GM18909 (cell line): ENCODE results near the gene CYP26B1.

Experiments
- ATAC-seq: cut with Tn5 transposase; IDR thresholded peaks from one replicate; pipeline ENCODE4 v1.9.1; 2021; ENCODE audit warnings: mild to moderate bottlenecking; ENCODE audit not compliant: unreplicated experiment, poor library complexity

Gene CYP26B1

DNA sequence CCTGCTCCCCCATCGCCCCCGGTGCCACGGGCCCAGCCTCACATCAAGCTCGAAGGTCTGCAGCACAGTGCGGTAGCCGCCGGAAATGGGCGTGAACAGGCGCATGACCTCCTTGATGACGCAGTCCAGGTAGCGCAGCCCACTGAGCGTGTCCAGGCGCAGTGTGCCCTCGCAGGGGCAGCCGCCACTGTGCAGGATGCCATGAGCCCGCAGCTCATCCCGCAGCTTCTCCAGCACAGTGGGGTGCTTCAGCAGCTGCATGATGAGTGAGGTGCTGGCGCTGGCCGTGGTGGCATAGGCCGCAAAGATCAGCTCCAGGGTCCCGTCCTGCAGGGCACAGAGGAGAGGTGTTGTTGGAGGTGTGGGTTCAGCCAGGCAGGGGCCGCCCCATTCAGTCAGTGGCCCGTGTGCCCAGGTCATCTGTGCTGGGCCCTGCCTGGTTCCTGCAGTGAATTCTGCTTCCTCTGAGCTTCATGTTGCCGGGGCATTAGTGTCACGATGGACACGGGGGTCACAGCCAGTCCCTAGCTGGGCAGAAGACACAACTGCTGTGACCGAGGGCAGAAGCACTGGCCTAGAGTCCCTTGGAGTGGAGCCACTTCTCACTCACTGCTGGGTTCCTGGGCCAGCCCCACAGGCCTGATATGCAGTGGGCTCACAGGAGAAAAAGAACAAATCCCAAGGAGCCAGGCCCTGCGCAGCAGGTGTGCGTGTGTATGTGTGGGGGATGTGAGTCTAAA is 14.5 kb downstream of the CYP26B1 start:
- no peak for ATAC-seq

DNA sequence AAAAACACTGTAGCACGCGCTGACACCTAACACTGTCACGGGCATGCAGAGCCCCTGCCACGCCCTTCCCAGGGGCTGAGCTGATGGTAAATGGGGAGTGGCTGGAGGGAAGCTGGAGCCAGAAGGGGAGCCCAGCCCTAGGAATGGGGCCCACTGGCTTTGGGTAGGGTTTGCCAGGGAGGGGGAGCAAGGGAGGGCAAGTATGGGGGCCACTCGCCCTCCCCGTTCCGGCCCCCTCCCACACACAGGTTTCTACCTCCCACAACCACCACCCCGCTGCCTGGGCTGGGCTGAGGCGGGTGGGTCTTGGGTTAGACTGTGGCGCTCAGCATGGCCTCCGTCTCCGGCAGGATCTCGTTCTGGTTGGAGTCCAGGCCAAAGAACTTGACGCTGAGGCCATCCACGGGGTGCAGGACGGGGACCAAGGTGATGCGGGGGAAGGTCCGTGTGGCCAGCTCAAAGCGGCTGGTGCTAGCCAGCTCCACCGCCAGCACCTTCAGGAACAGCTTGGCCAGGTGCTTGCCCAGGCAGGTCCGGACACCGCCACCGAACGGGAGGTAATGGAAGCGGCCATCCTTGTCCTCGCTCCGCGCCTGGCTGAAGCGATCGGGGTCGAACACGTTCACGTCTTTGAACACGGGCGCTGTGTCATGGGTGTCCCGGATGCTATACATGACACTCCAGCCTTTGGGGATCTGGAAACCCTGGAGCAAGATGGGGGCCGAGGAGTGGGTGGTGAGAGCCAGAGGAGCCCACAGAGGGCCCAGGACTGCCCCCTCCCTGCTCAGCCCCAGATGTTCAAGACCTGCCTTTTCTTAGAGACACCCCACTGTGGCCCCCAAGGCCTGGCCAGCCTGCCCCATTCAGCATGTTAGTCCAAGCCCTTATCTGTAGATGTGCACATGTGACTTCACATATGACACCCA is 15.5 kb downstream of the CYP26B1 start:
- no peak for ATAC-seq

DNA sequence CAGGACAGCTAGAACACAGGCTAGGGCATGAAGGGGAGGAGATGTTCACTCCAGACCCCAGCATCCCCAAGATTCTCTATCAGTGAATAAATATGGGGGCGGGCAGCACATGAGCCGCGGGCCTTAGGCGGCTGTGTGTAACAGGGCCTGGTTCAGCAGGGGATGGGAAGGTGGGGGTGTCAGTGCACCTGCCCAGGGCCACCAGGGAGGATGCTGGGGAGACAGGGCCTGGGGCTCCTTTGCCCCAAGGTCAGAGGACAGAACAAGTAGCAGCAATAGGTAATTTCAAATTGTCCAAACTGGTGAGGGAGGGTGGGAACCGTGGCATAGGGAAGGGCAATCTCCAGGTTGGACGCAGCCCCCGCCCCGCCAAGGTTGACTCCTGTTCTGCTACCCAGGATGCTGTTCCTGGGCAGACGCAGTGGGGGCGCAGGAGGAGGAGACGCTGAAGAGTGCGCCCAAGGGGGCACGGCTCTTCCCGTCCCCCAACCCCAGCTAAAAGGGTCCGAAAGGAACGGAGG is 16.2 kb downstream of the CYP26B1 start:
- no peak for ATAC-seq

- no peak for ATAC-seq
Measured at GRCh38 chr2:72130659-72131360, 16.9 kb downstream of the CYP26B1 start.

- ATAC-seq, result no peak
Measured at GRCh38 chr2:72129681-72130340, 17.9 kb downstream of the CYP26B1 start.

GRCh38 chr2:72128843-72129227 is 18.8 kb downstream of the CYP26B1 start:
- ATAC-seq, result no peak

GRCh38 chr2:72128059-72128842 is 19.4 kb downstream of the CYP26B1 start:
- no peak for ATAC-seq

GRCh38 chr2:72127401-72128058 is 20.1 kb downstream of the CYP26B1 start:
- ATAC-seq, result no peak

DNA sequence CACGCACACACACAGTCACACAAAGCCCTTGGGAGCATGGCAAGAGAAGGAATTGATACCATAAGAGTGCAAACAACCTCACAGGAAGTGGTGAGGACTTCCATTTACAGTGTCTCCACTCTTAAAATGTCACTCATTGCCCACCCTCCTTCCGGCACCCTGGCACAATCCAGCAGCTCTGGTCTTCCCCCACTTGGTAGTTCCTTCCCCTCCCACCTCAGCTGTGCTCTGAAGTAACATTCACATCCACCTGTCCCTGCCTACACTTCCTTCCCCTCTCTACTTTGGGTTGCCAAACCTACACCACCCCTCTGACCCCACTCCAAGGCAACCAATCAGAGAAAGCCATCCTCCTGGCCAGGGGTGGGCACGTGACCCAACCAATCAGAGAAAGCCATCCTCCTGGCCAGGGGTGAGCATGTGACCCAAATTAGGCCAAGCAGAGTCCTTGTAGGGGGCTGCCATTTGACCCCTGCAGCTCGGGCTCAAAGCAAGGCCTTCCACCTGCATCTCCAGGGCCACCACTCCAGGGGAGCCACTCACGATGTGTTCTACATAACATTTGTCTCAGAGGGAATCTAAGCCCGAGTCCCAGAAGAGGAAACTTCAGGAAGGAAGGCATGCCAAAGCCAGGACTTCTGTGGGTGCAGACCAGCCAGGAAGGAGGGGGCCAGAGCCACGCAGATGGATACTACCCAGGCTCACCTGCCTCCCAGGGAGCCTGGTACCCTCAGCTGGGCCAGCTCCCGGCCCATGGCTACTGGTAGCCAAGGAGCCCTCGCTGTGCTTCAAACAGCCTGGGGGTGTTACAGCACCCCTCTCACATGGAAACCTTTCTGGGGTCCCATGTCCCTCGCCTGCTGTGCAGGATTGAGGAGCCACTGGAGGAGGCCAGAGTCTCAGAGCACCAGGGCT is 21.2 kb downstream of the CYP26B1 start:
- no peak for ATAC-seq

- no peak for ATAC-seq
Measured at GRCh38 chr2:72124376-72124775, 23.3 kb downstream of the CYP26B1 start.

DNA sequence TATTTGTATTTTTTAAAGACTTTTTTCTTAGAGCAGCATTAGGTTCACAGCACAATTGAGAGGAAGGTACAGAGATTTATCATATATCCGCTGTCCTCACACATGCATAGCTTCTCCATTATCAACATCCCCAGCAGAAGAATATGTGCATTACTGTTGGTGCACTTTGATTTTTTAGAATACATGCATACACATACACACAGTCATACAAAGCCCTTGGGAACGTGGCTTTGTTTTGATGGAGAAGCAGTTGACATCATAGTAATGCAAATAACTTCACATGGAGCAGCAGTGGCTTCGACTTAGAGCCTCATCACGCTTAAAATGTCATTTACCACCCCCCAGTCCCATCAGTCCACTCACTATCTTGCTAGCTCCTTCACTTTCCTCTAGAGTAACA is 26.5 kb downstream of the CYP26B1 start:
- ATAC-seq, result no peak

DNA sequence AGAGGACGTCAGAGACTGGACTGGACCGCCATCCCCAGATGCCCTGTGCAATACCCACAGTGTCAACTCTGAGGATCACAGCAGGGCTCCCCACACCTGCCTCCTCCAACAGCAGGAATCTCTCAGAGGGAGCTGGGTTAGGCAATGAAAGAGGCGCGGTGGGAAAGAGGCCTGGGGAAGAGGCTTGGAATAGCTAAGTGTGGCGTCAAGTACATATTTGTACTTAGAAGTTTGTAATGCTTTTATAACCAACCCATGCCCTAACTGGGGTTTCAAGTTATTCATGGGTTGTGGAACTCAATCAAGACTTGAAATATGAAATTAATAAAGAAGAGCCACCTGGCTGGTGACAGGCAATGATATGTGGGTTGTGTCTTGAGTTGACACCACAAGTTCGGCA is 28.7 kb downstream of the CYP26B1 start:
- no peak for ATAC-seq

GRCh38 chr2:72118386-72118785 is 29.3 kb downstream of the CYP26B1 start:
- ATAC-seq, result no peak

- ATAC-seq, result no peak
Measured at GRCh38 chr2:72117718-72118117, 29.9 kb downstream of the CYP26B1 start.

DNA sequence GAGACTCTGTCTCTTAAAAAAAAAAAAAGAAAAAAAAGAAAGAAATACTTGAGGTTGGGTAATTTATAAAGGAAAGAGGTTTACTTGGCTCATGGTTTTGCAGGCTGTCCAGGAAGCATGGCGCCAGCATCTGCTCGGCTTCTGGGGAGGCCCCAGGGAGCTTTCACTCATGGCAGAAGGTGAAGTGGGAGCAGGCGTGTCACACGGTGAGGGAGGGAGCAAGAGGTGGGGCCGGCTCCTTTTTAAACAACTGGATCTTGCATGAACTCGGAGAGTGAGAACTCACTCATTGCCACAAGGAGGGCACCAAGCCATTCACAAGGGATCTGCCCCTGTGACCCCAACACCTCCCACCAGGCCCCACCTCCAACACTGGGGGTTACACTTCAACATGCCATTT is 30.6 kb downstream of the CYP26B1 start:
- no peak for ATAC-seq

DNA sequence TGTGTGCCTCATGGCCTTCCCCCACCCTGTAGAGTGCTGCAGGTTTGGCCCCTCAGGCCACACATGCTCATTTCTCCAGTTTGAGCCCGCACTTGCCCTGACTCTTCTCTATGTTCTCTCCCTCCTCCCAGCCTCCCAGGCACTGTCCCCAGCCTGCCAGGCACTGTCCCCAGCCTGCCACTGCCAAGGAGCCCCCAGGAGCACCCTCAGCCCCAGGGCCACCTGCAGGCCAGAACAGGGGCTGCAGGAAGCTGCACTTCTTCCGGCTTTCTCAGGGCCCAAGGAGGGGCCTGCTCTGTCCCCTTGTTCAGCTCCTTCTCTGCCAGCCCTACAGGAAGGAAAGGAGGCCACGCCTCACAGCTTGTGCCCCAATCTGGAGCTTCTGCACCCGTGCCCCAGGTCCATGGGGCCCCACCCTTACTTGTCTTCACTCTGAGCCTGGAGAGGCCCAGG is 31.6 kb downstream of the CYP26B1 start:
- ATAC-seq, result no peak

DNA sequence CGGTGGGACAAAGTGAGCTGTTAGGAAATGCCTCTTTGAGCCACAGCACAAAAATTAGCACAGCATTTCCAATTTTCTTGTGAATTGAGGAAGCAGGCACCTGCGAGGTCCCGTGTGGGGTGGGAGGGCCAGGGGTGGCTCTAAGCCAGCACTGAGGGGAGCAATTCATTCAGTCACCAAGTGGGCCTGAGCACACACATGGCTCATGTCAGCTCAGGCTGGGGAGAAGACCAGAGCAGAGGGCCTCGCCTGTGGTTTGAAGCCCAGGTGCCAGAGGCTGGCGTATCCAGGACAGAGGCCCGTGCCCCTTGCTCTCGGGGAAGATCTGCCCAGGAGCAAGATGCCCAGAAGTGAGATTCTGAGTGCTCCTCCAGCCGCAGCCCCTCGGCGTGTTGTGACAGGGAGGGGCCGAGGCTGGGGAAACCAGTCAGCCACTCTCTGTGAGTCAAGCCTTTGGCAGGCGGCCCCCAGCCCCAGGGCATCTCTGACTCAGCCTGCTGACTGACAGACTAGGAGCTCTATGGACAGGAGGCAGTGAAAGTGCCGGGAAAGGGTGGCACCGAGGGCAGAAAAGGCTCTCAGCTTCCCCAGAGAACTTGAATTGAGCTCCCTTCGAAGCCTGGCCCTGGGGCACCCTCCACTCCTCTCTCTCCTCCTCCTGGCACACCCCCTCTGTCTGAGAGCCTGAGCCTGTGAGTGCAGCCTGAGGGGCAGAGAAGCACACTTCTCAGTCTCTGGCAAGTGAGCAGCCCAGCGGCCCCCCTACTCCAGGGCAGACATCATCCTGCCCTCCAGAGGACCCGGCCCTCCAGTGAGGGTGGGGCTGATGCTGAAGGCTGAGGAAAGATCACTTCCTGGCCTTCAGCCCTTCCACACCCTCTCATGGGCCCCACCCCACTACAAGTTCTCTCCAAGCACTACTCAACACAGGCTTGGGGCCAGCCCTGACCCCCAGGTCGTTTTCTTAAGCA is 32.3 kb downstream of the CYP26B1 start:
- ATAC-seq, result no peak
